ENCODE data around the gene ZBTB46. TPM values are rescaled to one million over a fixed set of nuclear protein-coding genes. Genes with fewer than 3 reads are reported as not detected.
A peak's percentile ranks its signal among the peaks of the same experiment; 100 is the strongest.

ZBTB46 gene
- total RNA-seq, 1 experiment from 2014 or later = 1.0 TPM

DNA sequence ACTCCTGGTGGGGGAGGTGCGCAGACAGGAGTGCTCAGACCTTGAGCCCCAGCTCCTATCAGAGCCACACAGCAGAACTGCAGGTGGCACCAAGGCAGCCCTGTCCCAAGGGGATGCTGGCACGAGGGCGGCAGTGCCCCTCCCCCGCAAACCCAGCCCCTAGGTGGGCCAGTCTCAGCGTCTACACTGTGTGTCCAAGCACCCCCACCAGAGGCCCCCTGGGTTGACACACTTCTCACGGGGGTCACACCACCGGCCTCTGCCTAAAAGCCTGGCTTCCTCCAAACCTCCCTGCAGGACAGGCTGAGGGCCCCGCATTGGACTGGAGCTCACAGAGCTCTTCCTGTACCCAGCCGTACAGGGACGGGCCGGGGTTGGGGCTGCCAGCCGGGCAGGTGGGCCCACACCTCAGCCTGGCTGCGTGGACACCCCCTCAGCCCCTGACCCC is 83.4 kb downstream of the ZBTB46 start:
- in situ Hi-C loops (cut with HindIII; ENCODE audit: low pct_unique_long_range_greater_than_20kb, low sequenced_read_pairs) = no loop called here
- DNase-seq (ENCODE audit: low read depth, low spot score) = no peak

- DNase-seq (ENCODE audit: low read depth, low spot score) = no peak
- in situ Hi-C loops (cut with HindIII; ENCODE audit: low pct_unique_long_range_greater_than_20kb, low sequenced_read_pairs) = no loop called here
These were observed 84.2 kb downstream of the ZBTB46 start for GRCh38 chr20:63746751-63747315.

- in situ Hi-C loops (cut with HindIII; ENCODE audit: low pct_unique_long_range_greater_than_20kb, low sequenced_read_pairs) = no loop called here
- no peak for DNase-seq (ENCODE audit: low read depth, low spot score)
These were observed 84.9 kb downstream of the ZBTB46 start for GRCh38 chr20:63745961-63746731.

- DNase-seq (ENCODE audit: low read depth, low spot score) = no peak
- in situ Hi-C loops (cut with HindIII; ENCODE audit: low pct_unique_long_range_greater_than_20kb, low sequenced_read_pairs) = no loop called here
These were observed 85.6 kb downstream of the ZBTB46 start for GRCh38 chr20:63745424-63745805.

DNA sequence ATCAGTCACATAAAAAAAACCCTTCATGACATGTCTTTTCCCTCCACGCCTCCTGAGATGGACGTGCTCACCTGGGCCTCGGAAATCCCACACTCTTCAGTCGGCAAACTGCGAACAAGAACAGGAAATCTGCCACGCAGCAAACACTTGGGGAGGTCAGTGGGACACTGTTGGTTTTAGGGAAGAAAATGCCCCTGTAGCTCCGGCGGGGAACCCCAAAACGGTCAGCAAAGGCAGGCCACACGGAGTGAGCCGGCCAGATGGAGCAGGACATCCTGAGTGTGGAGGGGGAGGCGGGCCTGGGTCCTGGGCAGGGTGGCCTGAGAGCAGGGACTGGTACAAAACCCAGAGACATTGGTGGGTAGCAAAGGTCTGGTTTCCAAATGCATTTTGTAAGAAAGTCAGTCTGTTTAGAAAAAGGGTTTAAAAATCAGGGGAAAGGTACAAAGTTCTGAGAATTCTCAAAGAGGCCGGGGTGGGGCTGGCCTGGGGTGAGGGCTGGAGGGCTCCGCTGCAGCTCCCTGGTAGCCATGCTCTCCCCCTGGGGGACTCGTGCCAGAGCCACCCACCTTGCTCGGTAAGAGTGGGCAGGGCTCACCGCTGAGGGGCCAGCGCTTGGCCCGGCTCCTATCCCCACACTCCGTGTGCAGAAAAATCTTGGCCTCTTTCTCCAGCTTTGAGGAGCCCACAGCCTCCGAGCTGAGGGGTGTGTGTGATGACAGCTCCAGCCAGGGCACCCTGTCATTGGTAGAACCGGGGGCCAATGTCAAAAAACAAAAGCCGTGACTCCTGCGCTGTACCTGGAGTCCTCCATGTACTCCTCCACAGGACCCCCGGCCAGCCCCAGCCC is 86.3 kb downstream of the ZBTB46 start:
- in situ Hi-C loops (cut with HindIII; ENCODE audit: low pct_unique_long_range_greater_than_20kb, low sequenced_read_pairs) = no loop called here
- no peak for DNase-seq (ENCODE audit: low read depth, low spot score)

DNA sequence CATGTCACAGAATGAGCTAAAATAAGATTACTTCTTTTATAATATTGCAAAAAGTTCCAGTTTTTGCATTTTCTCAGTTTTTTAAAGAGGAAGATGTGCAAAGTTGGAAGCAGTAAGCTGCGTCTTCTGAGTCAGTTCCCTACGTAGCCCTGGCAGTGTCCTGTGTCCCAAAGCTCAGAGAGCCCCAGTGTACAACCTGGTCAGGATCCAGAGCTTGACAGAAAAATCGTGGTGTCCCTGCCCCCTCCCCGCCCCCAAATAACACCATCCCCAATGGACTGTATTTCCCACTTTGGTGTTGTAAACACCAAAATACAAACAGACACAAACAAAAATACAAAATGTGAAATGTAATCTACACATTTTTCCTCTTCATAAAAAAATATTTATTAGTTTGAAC is 86.9 kb downstream of the ZBTB46 start:
- no peak for DNase-seq (ENCODE audit: low read depth, low spot score)
- in situ Hi-C loops (cut with HindIII; ENCODE audit: low pct_unique_long_range_greater_than_20kb, low sequenced_read_pairs) = no loop called here

- in situ Hi-C loops (cut with HindIII; ENCODE audit: low pct_unique_long_range_greater_than_20kb, low sequenced_read_pairs) = no loop called here
- no peak for DNase-seq (ENCODE audit: low read depth, low spot score)
These were observed 87.7 kb downstream of the ZBTB46 start for GRCh38 chr20:63743210-63743970.

DNA sequence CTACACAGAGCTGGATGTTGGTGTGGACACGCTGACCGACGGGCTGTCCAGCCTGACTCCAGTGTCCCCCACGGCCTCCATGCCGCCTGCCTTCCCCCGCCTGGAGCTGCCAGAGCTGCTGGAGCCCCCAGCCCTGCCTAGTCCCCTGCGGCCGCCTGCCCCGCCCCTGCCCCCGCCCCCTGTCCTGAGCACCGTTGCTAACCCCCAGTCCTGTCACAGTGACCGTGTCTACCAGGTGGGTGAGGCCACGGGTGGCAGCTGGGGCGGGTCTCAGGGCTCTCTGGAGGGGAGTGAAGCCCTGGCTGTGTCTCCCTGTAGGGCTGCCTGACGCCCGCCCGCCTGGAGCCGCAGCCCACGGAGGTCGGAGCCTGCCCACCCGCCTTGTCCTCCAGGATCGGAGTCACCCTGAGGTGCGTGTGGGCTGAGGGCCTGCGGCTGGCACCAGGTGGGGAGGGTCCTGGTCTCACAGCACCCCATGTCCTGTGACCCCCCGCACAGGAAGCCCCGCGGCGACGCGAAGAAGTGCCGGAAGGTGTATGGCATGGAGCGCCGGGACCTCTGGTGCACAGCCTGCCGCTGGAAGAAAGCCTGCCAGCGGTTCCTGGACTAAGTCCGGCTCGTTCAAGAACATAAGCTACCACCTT is 88.6 kb downstream of the ZBTB46 start:
- in situ Hi-C loops (cut with HindIII; ENCODE audit: low pct_unique_long_range_greater_than_20kb, low sequenced_read_pairs) = no loop called here
- DNase-seq (ENCODE audit: low read depth, low spot score) = no peak

GRCh38 chr20:63741676-63742380 is 89.2 kb downstream of the ZBTB46 start:
- in situ Hi-C loops (cut with HindIII; ENCODE audit: low pct_unique_long_range_greater_than_20kb, low sequenced_read_pairs) = no loop called here
- DNase-seq (ENCODE audit: low read depth, low spot score) = no peak

DNA sequence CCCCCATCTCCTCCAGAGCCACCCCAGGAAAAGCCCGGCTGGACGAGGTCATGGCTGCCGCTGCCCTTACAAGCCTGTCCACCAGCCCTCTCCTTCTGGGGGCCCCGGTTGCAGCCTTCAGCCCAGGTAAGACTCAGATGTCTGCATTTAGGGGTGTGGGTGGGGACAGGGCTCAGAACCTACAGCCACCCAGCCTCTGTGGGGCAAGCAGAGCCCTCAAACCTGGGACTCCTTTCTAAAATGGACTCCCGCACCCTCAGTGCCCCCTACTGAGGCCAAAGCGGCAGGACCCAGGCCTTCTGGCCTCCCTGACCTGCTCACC is 89.7 kb downstream of the ZBTB46 start:
- DNase-seq (ENCODE audit: low read depth, low spot score) = no peak
- in situ Hi-C loops (cut with HindIII; ENCODE audit: low pct_unique_long_range_greater_than_20kb, low sequenced_read_pairs) = no loop called here

GRCh38 chr20:63740627-63741353 is 90.3 kb downstream of the ZBTB46 start:
- DNase-seq (ENCODE audit: low read depth, low spot score) = peak; percentile 74
- in situ Hi-C loops (cut with HindIII; ENCODE audit: low pct_unique_long_range_greater_than_20kb, low sequenced_read_pairs) = no loop called here

GRCh38 chr20:63740070-63740626 is 90.9 kb downstream of the ZBTB46 start:
- in situ Hi-C loops (cut with HindIII; ENCODE audit: low pct_unique_long_range_greater_than_20kb, low sequenced_read_pairs) = no loop called here
- DNase-seq (ENCODE audit: low read depth, low spot score) = no peak

DNA sequence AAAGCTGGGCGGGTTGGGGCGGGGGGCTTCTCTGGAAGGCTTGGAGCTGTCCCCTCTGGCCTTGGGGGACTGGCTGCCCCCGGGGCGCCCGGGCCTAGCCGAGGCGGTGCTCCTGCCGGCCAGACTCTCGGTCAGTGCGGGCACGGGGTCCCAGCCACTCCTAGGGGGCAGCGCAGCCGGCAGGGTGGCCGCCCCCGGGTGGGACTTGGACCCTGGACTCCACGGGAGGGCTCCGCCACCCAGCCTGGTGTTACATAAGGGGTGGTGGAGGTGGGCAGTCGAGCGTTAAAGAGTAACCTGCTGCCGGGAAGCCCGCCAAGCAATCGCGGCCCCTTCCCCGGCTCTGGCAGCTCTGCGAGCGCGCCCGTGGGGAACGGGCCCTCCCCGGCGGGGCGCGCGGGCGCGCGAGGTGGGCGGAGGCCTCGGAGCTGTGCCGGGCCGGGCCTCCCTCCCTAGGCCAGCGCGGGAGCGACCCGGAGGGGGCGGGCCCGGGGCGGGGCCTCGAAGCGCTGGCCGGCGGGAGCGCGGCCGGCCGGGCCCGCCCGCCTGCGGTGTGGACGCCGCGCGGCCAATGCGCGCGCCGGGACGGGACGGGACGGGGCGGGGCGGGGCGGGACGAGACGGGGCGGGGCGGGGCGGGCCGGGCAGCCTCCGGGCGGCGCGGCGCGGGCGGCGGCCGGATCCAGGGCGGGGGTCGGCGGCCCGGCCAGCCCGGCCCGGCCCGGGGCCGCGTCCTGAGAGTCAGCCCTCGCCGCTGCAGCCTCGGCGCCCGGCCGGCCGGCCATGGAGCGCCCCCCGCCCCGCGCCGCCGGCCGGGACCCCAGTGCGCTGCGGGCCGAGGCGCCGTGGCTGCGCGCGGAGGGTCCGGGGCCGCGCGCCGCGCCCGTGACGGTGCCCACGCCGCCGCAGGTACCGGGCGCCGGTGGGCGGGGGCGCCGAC is 91.7 kb downstream of the ZBTB46 start, which contains the start of gene SLC2A4RG:
Gene SLC2A4RG (plus strand): TSS at position 647 of the 940 bp plus-strand sequence. CDS start 137 bp downstream, at position 784.
- peak; percentile 79 for DNase-seq (ENCODE audit: low read depth, low spot score)
- in situ Hi-C loops (cut with HindIII; ENCODE audit: low pct_unique_long_range_greater_than_20kb, low sequenced_read_pairs) = no loop called here

DNA sequence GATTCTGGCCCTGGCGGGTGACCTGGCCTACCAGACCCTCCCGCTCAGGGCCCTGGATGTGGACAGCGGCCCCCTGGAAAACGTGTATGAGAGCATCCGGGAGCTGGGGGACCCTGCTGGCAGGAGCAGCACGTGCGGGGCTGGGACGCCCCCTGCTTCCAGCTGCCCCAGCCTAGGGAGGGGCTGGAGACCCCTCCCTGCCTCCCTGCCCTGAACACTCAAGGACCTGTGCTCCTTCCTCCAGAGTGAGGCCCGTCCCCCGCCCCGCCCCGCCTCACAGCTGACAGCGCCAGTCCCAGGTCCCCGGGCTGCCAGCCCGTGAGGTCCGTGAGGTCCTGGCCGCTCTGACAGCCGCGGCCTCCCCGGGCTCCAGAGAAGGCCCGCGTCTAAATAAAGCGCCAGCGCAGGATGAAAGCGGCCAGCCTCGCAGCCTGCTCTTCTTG is 92.4 kb downstream of the ZBTB46 start:
- no peak for DNase-seq (ENCODE audit: low read depth, low spot score)
- in situ Hi-C loops (cut with HindIII; ENCODE audit: low pct_unique_long_range_greater_than_20kb, low sequenced_read_pairs) = no loop called here

Data from SK-MEL-5 (cell line).